Muscle layer of colon (tissue), 2 donors: ENCODE data around the gene RANGAP1.

Experiments used
- H3K27ac ChIP-seq: one replicate; pipeline ENCODE4 v1.7.0; 2013; ENCODE audit warnings: low read depth, mild to moderate bottlenecking, low read length, moderate library complexity
- H3K27me3 ChIP-seq, 2 donors: one replicate each; pipeline ENCODE4 v1.7.0; 2013; ENCODE audit warnings: low read length in 2 of 2, mild to moderate bottlenecking in 2 of 2; ENCODE audit not compliant: insufficient read depth in 2 of 2, control insufficient read depth in 1 of 2
- H3K36me3 ChIP-seq: one replicate; pipeline ENCODE4 v1.7.0; 2013; ENCODE audit warnings: mild to moderate bottlenecking, low read length; ENCODE audit not compliant: insufficient read depth
- H3K4me1 ChIP-seq: one replicate; pipeline ENCODE4 v1.7.0; 2013; ENCODE audit warnings: mild to moderate bottlenecking, low read length; ENCODE audit not compliant: insufficient read depth
- H3K4me3 ChIP-seq, 2 donors: one replicate each; pipeline ENCODE4 v1.7.0; 2013; ENCODE audit warnings: low read length in 2 of 2, low read depth in 1 of 2, mild to moderate bottlenecking in 1 of 2, moderate library complexity in 1 of 2
- H3K9ac ChIP-seq: one replicate; pipeline ENCODE4 v1.7.0; 2013; ENCODE audit warnings: low read length
- H3K9me3 ChIP-seq: one replicate; pipeline ENCODE4 v1.7.0; 2013; ENCODE audit warnings: mild to moderate bottlenecking, low read length
- donor health status: abdominal sarcoma.
- donor health status: Adenocarcinoma of cecum.

The RANGAP1 gene

GRCh38 chr22:41203118-41203517 lies 82.9 kb downstream of the RANGAP1 start:
- no peak overlapping the region for H3K9ac ChIP-seq
- H3K27me3 ChIP-seq: no peaks in the 10 kb centered on the region
- no peaks in the 10 kb centered on the region for H3K36me3 ChIP-seq
- peaks cover 9% of the 10 kb centered on the region for H3K4me1 ChIP-seq
- H3K27ac ChIP-seq: no peak overlapping the region
- no peaks in the 10 kb centered on the region for H3K9me3 ChIP-seq
- no peak overlapping the region for H3K4me3 ChIP-seq

DNA sequence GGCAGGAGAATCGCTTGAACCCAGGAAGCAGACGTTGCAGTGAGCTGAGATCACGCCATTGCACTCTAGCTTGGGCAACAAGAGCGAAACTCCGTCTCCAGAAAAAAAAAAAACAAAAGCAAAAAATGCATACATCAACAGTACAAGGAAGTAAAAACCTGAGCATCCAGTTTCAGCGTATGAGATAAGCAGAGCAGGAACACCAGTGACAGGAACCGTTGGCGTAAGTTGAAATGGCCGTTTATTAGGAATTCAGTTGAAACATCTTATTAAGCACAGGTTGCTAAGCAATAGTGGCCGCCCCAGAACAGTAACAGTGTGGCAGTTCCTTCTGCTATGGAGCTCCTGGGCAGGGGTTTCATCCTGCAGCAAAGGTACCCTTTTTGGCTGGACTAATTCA lies 84.8 kb downstream of the RANGAP1 start:
- Histone ChIP-seq H3K36me3 (no peaks in the 10 kb centered on the region), H3K9me3 (no peaks in the 10 kb centered on the region), H3K4me3 (no peak overlapping the region), H3K27me3 (no peaks in the 10 kb centered on the region), H3K27ac (no peak overlapping the region), H3K4me1 (peaks cover 14% of the 10 kb centered on the region), H3K9ac (no peak overlapping the region)

DNA sequence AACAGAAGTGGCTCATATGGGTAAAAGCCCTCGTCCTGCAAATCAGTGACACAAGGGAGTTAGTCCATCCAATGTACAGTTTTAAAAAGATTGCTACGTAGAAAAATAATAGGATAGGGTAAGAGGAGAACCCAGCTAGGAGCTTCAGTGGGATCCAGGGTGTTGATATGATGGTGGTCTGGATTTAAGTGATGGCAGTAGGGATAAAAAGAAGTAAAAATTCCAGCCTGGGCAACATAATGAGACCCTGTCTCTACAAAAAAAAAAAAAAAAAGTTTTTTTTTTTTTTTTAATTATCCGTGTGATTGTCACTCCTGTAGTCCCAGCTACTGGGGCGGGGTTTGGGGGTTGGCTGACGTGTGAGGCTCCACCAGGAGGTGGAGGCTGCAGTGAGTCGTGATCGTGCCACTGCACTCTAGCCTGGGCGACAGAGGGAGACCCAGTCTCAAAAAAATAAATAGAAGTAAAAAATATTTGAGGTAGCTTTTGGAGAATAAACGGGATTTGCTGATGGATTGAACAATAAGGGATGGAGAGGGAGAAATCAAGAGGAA lies 87.9 kb downstream of the RANGAP1 start:
- H3K27ac ChIP-seq: no peak overlapping the region
- H3K36me3 ChIP-seq: no peaks in the 10 kb centered on the region
- peaks cover 9% of the 10 kb centered on the region for H3K4me1 ChIP-seq
- no peaks in the 10 kb centered on the region for H3K9me3 ChIP-seq
- H3K27me3 ChIP-seq: no peaks in the 10 kb centered on the region
- peak overlapping the region; percentile 66 to 85 for H3K4me3 ChIP-seq
- H3K9ac ChIP-seq: peak overlapping the region; percentile 33

DNA sequence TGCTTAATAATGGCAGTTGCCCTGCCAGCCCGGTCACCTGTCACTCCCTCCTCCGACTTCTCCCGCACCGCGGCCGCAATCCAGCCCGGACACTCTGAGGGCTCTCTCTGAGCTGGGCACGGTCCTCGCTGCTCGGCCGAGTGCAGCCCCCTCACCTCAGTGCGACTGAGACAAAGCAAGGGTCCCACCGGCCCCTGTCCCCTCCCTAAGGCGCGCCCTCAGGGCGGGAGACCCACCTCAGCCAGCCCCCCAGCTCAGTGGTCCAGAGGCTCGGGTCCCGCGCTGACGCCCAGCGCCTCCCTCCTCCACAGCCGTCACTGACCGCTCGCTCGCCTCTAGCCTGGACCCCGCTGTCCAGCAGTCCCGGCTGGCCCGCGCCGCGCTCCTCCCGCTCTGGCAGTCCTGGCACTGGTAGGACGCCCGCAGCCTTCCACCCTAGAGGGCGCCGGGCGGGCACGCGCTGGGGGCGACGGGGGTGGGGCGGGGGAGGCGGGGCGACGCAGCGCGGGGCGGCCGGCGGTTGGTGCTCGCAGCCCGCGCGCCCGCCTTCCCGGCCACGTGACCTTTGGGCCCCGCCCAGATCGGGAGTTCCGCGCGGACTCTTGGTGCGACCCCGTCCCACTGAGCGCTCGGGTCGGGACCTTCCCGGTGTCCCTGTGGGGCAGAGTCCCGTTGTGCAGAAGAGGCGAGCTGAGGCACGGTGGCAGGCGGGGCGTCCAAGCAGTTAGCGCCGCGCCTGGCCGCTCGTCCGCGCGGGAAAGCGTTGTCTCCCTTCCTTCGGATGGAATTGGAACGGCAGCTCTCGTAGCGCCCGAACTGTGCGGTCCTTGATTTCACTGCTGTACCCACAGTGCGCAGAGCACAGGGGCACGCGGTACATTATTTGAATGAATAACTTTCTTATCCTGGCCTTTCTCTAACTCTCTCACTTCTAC lies 88.7 kb downstream of the RANGAP1 start:
- Histone ChIP-seq H3K9me3 (no peaks in the 10 kb centered on the region), H3K27ac (no peak overlapping the region), H3K36me3 (no peaks in the 10 kb centered on the region), H3K4me1 (peaks cover 9% of the 10 kb centered on the region), H3K9ac (peak overlapping the region; percentile 33), H3K27me3 (no peaks in the 10 kb centered on the region), H3K4me3 (peak overlapping the region; percentile 66 to 85)
